GM18519 (cell line): Measurements from ENCODE around the gene AIFM3.

ENCODE experiments used
- ATAC-seq: cut with Tn5 transposase; IDR thresholded peaks from one replicate; pipeline ENCODE4 v1.9.1; 2021; ENCODE audit warnings: mild to moderate bottlenecking, moderate library complexity; ENCODE audit not compliant: unreplicated experiment, low FRiP score

AIFM3 gene

GRCh38 chr22:20988573-20989322 lies 21.7 kb downstream of the AIFM3 start:
- ATAC-seq = no peak

GRCh38 chr22:20989323-20990138 lies 22.5 kb downstream of the AIFM3 start:
- ATAC-seq = no peak

- no peak for ATAC-seq
Observed at GRCh38 chr22:20990184-20991180, 23.4 kb downstream of the AIFM3 start.

- ATAC-seq = no peak
Observed at GRCh38 chr22:20991252-20992055, 24.4 kb downstream of the AIFM3 start.

- no peak for ATAC-seq
Observed at GRCh38 chr22:20992056-20992442, 25.0 kb downstream of the AIFM3 start.

- ATAC-seq = no peak
Observed at GRCh38 chr22:20992456-20993303, 25.6 kb downstream of the AIFM3 start.

- ATAC-seq = no peak
Observed at GRCh38 chr22:20993304-20994127, 26.5 kb downstream of the AIFM3 start.

GRCh38 chr22:20994128-20994901 lies 27.3 kb downstream of the AIFM3 start:
- ATAC-seq = no peak

GRCh38 chr22:20994902-20995241 lies 27.8 kb downstream of the AIFM3 start:
- ATAC-seq = no peak

- no peak for ATAC-seq
Observed at GRCh38 chr22:20995329-20996030, 28.4 kb downstream of the AIFM3 start.

- no peak for ATAC-seq
Observed at GRCh38 chr22:20996031-20996410, 29.0 kb downstream of the AIFM3 start.

GRCh38 chr22:20996598-20997535 lies 29.8 kb downstream of the AIFM3 start:
- no peak for ATAC-seq

GRCh38 chr22:20997536-20998257 lies 30.6 kb downstream of the AIFM3 start:
- ATAC-seq = no peak

GRCh38 chr22:20998411-20999336 lies 31.6 kb downstream of the AIFM3 start:
- no peak for ATAC-seq
